Hippocampal formation (tissue), 2 donors: ENCODE measurements around the gene IFT27.

Experiments
- DNase-seq, 2 donors: peaks; one replicate each; lab custom pipeline; 2025; lab: John Stamatoyannopoulos, UW

IFT27 gene

GRCh38 chr22:36796552-36797175 lies 20.7 kb upstream of the IFT27 start:
- no peak for DNase-seq

- no peak for DNase-seq
Measured at GRCh38 chr22:36795633-36796032, 19.7 kb upstream of the IFT27 start.

GRCh38 chr22:36790648-36791047 lies 14.7 kb upstream of the IFT27 start:
- DNase-seq: no peak

GRCh38 chr22:36787204-36787988 lies 11.5 kb upstream of the IFT27 start:
- no peak for DNase-seq

GRCh38 chr22:36783743-36784142 lies 7.8 kb upstream of the IFT27 start:
- no peak for DNase-seq

GRCh38 chr22:36781656-36782627 lies 6.0 kb upstream of the IFT27 start:
- DNase-seq: peak; percentile 11 to 68

- no peak for DNase-seq
Measured at GRCh38 chr22:36778020-36778419, 2.1 kb upstream of the IFT27 start.

- DNase-seq: no peak
Measured at GRCh38 chr22:36776722-36777121, 803 bp upstream of the IFT27 start.

- no peak for DNase-seq
Measured at GRCh38 chr22:36775586-36775963, 344 bp downstream of the IFT27 start.

GRCh38 chr22:36773935-36774334 lies 2.0 kb downstream of the IFT27 start:
- DNase-seq: peak in 1 of 2 donors; percentile 41

GRCh38 chr22:36772451-36772850 lies 3.5 kb downstream of the IFT27 start:
- no peak for DNase-seq

- no peak for DNase-seq
Measured at GRCh38 chr22:36771356-36772063, 4.4 kb downstream of the IFT27 start.

GRCh38 chr22:36770513-36771231 lies 5.2 kb downstream of the IFT27 start:
- no peak for DNase-seq

- no peak for DNase-seq
Measured at GRCh38 chr22:36769541-36770512, 6.1 kb downstream of the IFT27 start.

GRCh38 chr22:36768616-36769015 lies 7.3 kb downstream of the IFT27 start:
- no peak for DNase-seq

GRCh38 chr22:36768141-36768540 lies 7.8 kb downstream of the IFT27 start:
- DNase-seq: no peak

GRCh38 chr22:36767035-36767775 lies 8.7 kb downstream of the IFT27 start:
- no peak for DNase-seq

GRCh38 chr22:36765943-36766450 lies 9.9 kb downstream of the IFT27 start:
- DNase-seq: no peak
